Activated T-cell treated with anti-CD3 and anti-CD28 coated beads, Interleukin-2, amount 50 U/mL, for 72 hours (primary cell): ENCODE measurements around the gene MEIS1. TPM values are rescaled to one million over a fixed set of nuclear protein-coding genes. Genes with fewer than 3 reads are reported as not detected.
"Not testable (repeated sequence)": the region's sequence is repeated elsewhere in the genome, so short reads cannot be mapped to it uniquely, and the experiment has no call there.

Experiments used
- ATAC-seq, 2 donors: fragments of 150-1000 bp; cut with Tn5 transposase; replicated peaks in 1 of 2; 2 replicates each; pipeline ENCODE4 v1.10.0; 2021; ENCODE audit warnings: moderate library complexity in 2 of 2, mild to moderate bottlenecking in 1 of 2
- DNase-seq, 2 donors: peaks; one replicate each; pipeline ENCODE4 v3.0.0; 2021 to 2022; ENCODE audit warnings: mixed read lengths in 1 of 2
- H3K27ac Mint-ChIP-seq: one replicate; pipeline ENCODE4 v1.8.0; 2022; ENCODE audit warnings: mild to moderate bottlenecking, moderate library complexity, mixed read lengths
- H3K27me3 Mint-ChIP-seq: one replicate; pipeline ENCODE4 v1.8.0; 2022; ENCODE audit warnings: low read depth, mixed read lengths
- H3K36me3 Mint-ChIP-seq, 2 donors: one replicate each; pipeline ENCODE4 v1.8.0; 2022; ENCODE audit warnings: mixed read lengths in 2 of 2, mild to moderate bottlenecking in 1 of 2; ENCODE audit not compliant: insufficient read depth in 2 of 2
- H3K4me1 Mint-ChIP-seq: one replicate; pipeline ENCODE4 v1.8.0; 2022; ENCODE audit warnings: low read depth, mixed read lengths
- H3K4me3 Mint-ChIP-seq, 2 donors: one replicate each; pipeline ENCODE4 v1.8.0; 2022; ENCODE audit warnings: mild to moderate bottlenecking in 2 of 2, mixed read lengths in 2 of 2, moderate library complexity in 2 of 2
- H3K9me3 Mint-ChIP-seq, 2 donors: one replicate each; pipeline ENCODE4 v1.8.0; 2022; ENCODE audit warnings: mixed read lengths in 2 of 2
- total RNA-seq, 2 donors: library from RNA; stranded (reverse); gene quantifications; one replicate each; pipeline ENCODE4 v1.2.3, GENCODE V29; 2022

MEIS1 gene
- total RNA-seq, 2 donors from 2014 or later, result 0.34 TPM; not detected in 1

GRCh38 chr2:66477135-66477842 is 42.4 kb downstream of the MEIS1 start:
- Mint-ChIP-seq H3K27ac (no peak overlapping the region), H3K9me3 (no peaks in the 10 kb centered on the region), H3K27me3 (no peaks in the 10 kb centered on the region), H3K36me3 (no peaks in the 10 kb centered on the region), H3K4me3 (no peak overlapping the region), H3K4me1 (no peaks in the 10 kb centered on the region)
- DNase-seq (no peak), ATAC-seq (no peak)

DNA sequence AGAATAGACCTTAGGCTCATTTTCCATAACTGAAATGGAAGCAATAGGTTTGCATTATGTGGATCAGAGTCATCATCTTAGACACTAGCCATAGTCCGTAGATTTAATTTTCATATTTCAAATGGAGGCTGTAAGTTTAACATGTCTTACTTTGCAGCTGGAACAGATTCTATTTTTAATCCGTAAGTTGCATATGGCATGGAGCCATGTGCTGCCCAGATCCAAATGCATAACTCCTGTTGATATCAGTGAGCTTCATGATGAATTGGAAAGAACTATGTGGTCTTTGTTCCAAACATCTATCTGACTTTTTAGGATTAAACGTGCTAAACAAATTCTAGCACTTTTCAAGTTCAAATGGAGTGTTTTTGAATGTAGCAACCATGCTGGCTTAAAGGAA is 43.4 kb downstream of the MEIS1 start:
- Mint-ChIP-seq H3K27ac (no peak overlapping the region), H3K27me3 (no peaks in the 10 kb centered on the region), H3K9me3 (no peaks in the 10 kb centered on the region), H3K4me3 (no peak overlapping the region), H3K36me3 (no peaks in the 10 kb centered on the region), H3K4me1 (no peaks in the 10 kb centered on the region)
- ATAC-seq (no peak), DNase-seq (no peak)

- H3K36me3 Mint-ChIP-seq, result no peaks in the 10 kb centered on the region
- H3K4me3 Mint-ChIP-seq, result no peak overlapping the region
- DNase-seq (no peak), ATAC-seq (no peak)
- H3K9me3 Mint-ChIP-seq, result no peaks in the 10 kb centered on the region
- H3K27ac Mint-ChIP-seq, result no peak overlapping the region
- H3K4me1 Mint-ChIP-seq, result no peaks in the 10 kb centered on the region
- H3K27me3 Mint-ChIP-seq, result no peaks in the 10 kb centered on the region
Measured at GRCh38 chr2:66478731-66479316, 43.9 kb downstream of the MEIS1 start.

DNA sequence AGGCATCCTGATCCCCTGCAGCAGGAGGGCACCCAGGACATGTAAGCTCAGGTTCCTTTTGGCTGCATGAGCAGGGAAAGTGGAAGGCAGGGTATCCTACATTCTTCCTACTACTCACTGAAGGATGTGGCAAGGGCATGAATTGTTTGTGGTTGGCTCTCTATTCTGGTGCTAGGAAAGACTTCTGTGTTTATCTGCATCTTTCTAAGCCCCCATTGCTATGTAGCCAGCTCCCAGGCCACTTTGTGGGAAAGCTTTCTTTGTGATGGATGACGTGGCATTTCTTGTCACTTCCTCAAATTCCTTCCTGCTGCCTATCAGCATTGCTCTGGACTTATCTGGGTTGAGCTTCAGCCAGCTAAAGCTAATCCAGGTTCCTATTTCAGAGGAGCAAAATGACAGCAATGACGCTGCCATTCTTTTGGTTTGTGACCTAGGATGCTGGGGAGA is 46.2 kb downstream of the MEIS1 start:
- Mint-ChIP-seq H3K27me3 (no peaks in the 10 kb centered on the region), H3K36me3 (peaks cover 0 to 2% of the 10 kb centered on the region in 2 donors), H3K4me3 (no peak overlapping the region), H3K9me3 (no peaks in the 10 kb centered on the region), H3K27ac (no peak overlapping the region), H3K4me1 (no peaks in the 10 kb centered on the region)
- DNase-seq, result no peak
- ATAC-seq, result no peak

GRCh38 chr2:66485252-66485651 is 50.3 kb downstream of the MEIS1 start:
- ATAC-seq, H3K27me3 Mint-ChIP-seq, DNase-seq, H3K4me1 Mint-ChIP-seq, H3K9me3 Mint-ChIP-seq, H3K36me3 Mint-ChIP-seq, H3K4me3 Mint-ChIP-seq, H3K27ac Mint-ChIP-seq: not testable (repeated sequence)

GRCh38 chr2:66488946-66489345 is 54.0 kb downstream of the MEIS1 start:
- Mint-ChIP-seq H3K36me3 (peaks cover 0 to 2% of the 10 kb centered on the region in 2 donors), H3K27ac (no peak overlapping the region), H3K9me3 (no peaks in the 10 kb centered on the region), H3K4me3 (no peak overlapping the region), H3K27me3 (no peaks in the 10 kb centered on the region), H3K4me1 (no peaks in the 10 kb centered on the region)
- DNase-seq (no peak), ATAC-seq (no peak)

GRCh38 chr2:66489436-66489835 is 54.5 kb downstream of the MEIS1 start:
- no peak overlapping the region for H3K27ac Mint-ChIP-seq

GRCh38 chr2:66490588-66491001 is 55.7 kb downstream of the MEIS1 start:
- DNase-seq (no peak), ATAC-seq (no peak)
- peaks cover 0 to 2% of the 10 kb centered on the region in 2 donors for H3K36me3 Mint-ChIP-seq
- H3K27ac Mint-ChIP-seq, result no peak overlapping the region
- H3K27me3 Mint-ChIP-seq, result no peaks in the 10 kb centered on the region
- H3K4me1 Mint-ChIP-seq, result no peaks in the 10 kb centered on the region
- H3K4me3 Mint-ChIP-seq, result no peak overlapping the region
- no peaks in the 10 kb centered on the region for H3K9me3 Mint-ChIP-seq

More at GRCh38 chr2:66489436-66489835, 54.5 kb downstream of the MEIS1 start:
- H3K4me1 Mint-ChIP-seq, result no peaks in the 10 kb centered on the region
- H3K27me3 Mint-ChIP-seq, result no peaks in the 10 kb centered on the region
- H3K4me3 Mint-ChIP-seq, result no peak overlapping the region
- DNase-seq, result no peak
- no peak for ATAC-seq
- H3K36me3 Mint-ChIP-seq, result peaks cover 0 to 2% of the 10 kb centered on the region in 2 donors
- no peaks in the 10 kb centered on the region for H3K9me3 Mint-ChIP-seq

DNA sequence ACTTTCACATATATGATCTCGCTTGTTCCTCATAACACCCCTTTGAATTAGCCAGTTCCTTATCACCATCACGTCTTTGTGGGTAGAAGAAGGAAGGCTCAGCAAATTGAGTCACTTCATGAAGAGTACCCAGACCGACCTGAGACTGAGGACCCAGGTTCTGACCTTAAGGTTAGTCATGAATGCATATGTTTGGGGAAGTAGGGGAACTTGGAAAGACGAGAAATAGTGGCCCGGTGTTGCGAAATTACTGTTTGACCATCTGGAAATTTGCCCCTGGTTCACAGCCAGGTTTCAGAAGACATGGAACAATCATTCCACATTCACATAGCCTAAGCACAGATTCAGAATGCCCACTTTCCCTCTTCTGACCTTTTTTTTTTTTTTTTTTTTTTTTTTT is 59.8 kb downstream of the MEIS1 start:
- Mint-ChIP-seq H3K27ac (no peak overlapping the region), H3K9me3 (no peaks in the 10 kb centered on the region), H3K36me3 (no peaks in the 10 kb centered on the region), H3K4me1 (no peaks in the 10 kb centered on the region), H3K4me3 (no peak overlapping the region), H3K27me3 (no peaks in the 10 kb centered on the region)
- ATAC-seq (no peak), DNase-seq (no peak)

GRCh38 chr2:66495788-66496640 is 61.1 kb downstream of the MEIS1 start:
- Mint-ChIP-seq H3K36me3 (no peaks in the 10 kb centered on the region), H3K4me1 (no peaks in the 10 kb centered on the region), H3K27me3 (no peaks in the 10 kb centered on the region), H3K9me3 (no peaks in the 10 kb centered on the region), H3K4me3 (no peak overlapping the region), H3K27ac (no peak overlapping the region)
- DNase-seq, result no peak
- ATAC-seq, result no peak

GRCh38 chr2:66496670-66497420 is 61.9 kb downstream of the MEIS1 start:
- no peak overlapping the region for H3K4me3 Mint-ChIP-seq
- DNase-seq (no peak), ATAC-seq (no peak)
- no peaks in the 10 kb centered on the region for H3K9me3 Mint-ChIP-seq
- no peak overlapping the region for H3K27ac Mint-ChIP-seq
- no peaks in the 10 kb centered on the region for H3K4me1 Mint-ChIP-seq
- H3K36me3 Mint-ChIP-seq, result no peaks in the 10 kb centered on the region
- no peaks in the 10 kb centered on the region for H3K27me3 Mint-ChIP-seq

- no peaks in the 10 kb centered on the region for H3K27me3 Mint-ChIP-seq
- H3K27ac Mint-ChIP-seq, result no peak overlapping the region
- no peak for ATAC-seq
Measured at GRCh38 chr2:66497431-66498288, 62.7 kb downstream of the MEIS1 start.

More at GRCh38 chr2:66497431-66498288, 62.7 kb downstream of the MEIS1 start:
- Mint-ChIP-seq H3K4me1 (no peaks in the 10 kb centered on the region), H3K4me3 (no peak overlapping the region), H3K9me3 (no peaks in the 10 kb centered on the region), H3K36me3 (no peaks in the 10 kb centered on the region)
- no peak for DNase-seq
